Liver (tissue), 9 donors: ENCODE data around the gene TREM2. TPM values are rescaled to one million over a fixed set of nuclear protein-coding genes. Genes with fewer than 3 reads are reported as not detected.

Experiments
- DNase-seq: peaks from one replicate; pipeline ENCODE4 v3.0.0-alpha.2; 2017; ENCODE audit warnings: low spot score
- H3K27ac ChIP-seq, 2 donors: one replicate each; pipeline ENCODE4 v1.7.0; 2013; ENCODE audit warnings: inconsistent platforms in 2 of 2, low read length in 2 of 2, control low read depth in 1 of 2, low read depth in 1 of 2, mild to moderate bottlenecking in 1 of 2
- H3K27me3 ChIP-seq, 4 donors: one replicate each; pipeline versions ENCODE4 v1.6.1 to v1.7.0; 2013; ENCODE audit warnings: low read length in 3 of 4, inconsistent platforms in 1 of 4, mild to moderate bottlenecking in 1 of 4, moderate library complexity in 1 of 4; ENCODE audit not compliant: control insufficient read depth in 4 of 4, insufficient read depth in 4 of 4
- H3K36me3 ChIP-seq, 4 donors: one replicate each; pipeline versions ENCODE4 v1.6.1 to v1.7.0; 2013; ENCODE audit warnings: low read length in 3 of 4, mild to moderate bottlenecking in 3 of 4, low read depth in 1 of 4, moderate library complexity in 1 of 4; ENCODE audit not compliant: control insufficient read depth in 4 of 4, insufficient read depth in 3 of 4
- H3K4me1 ChIP-seq, 4 donors: one replicate each; pipeline versions ENCODE4 v1.6.1 to v1.7.0; 2013; ENCODE audit warnings: low read length in 3 of 4, mild to moderate bottlenecking in 3 of 4, moderate library complexity in 1 of 4; ENCODE audit not compliant: control insufficient read depth in 4 of 4, insufficient read depth in 4 of 4
- H3K4me3 ChIP-seq, 3 donors: one replicate each; pipeline versions ENCODE4 v1.6.1 to v1.7.0; 2013; ENCODE audit warnings: low read length in 3 of 3, control low read depth in 1 of 3, low read depth in 1 of 3, mild to moderate bottlenecking in 1 of 3
- H3K9ac ChIP-seq, 2 donors: one replicate each; pipeline ENCODE4 v1.7.0; 2013; ENCODE audit warnings: low read length in 2 of 2, mild to moderate bottlenecking in 2 of 2, moderate library complexity in 2 of 2, control low read depth in 1 of 2, low read depth in 1 of 2
- H3K9me3 ChIP-seq, 4 donors: one replicate each; pipeline versions ENCODE4 v1.6.1 to v1.7.0; 2013; ENCODE audit warnings: low read length in 3 of 4; ENCODE audit not compliant: control insufficient read depth in 4 of 4
- EGR1 ChIP-seq, 2 donors: IDR thresholded peaks; 2 replicates each; pipeline ENCODE4 v1.6.1; 2016 to 2018; ENCODE audit warnings: antibody characterized with exemption in 2 of 2, low read depth in 2 of 2
- FOXA1 ChIP-seq: IDR thresholded peaks from 2 replicates; pipeline ENCODE4 v1.6.1; 2016; ENCODE audit warnings: antibody characterized with exemption
- FOXA2 ChIP-seq: IDR thresholded peaks from 2 replicates; pipeline ENCODE4 v1.6.1; 2016; ENCODE audit warnings: antibody characterized with exemption
- GABPA ChIP-seq, 2 donors: IDR thresholded peaks in 1 of 2; conservative IDR thresholded peaks in 1 of 2; 2 replicates each; pipeline ENCODE4 v1.6.1; 2016; ENCODE audit warnings: antibody characterized with exemption in 2 of 2, mild to moderate bottlenecking in 1 of 2, moderate library complexity in 1 of 2
- HNF4A ChIP-seq, 2 donors: conservative IDR thresholded peaks; 2 replicates each; pipeline ENCODE4 v1.6.1; 2016; ENCODE audit warnings: antibody characterized with exemption in 2 of 2, mild to moderate bottlenecking in 2 of 2
- HNF4G ChIP-seq: IDR thresholded peaks from 2 replicates; pipeline ENCODE4 v1.6.1; 2016; ENCODE audit warnings: antibody characterized with exemption
- JUND ChIP-seq, 2 donors: IDR thresholded peaks; 2 replicates each; pipeline ENCODE4 v1.6.1; 2016; ENCODE audit warnings: antibody characterized with exemption in 2 of 2
- RAD21 ChIP-seq, 2 donors: IDR thresholded peaks; 2 replicates each; pipeline ENCODE4 v1.6.1; 2016; ENCODE audit warnings: antibody characterized with exemption in 2 of 2, mild to moderate bottlenecking in 2 of 2
- RXRA ChIP-seq, 2 donors: IDR thresholded peaks; 2 replicates each; pipeline ENCODE4 v1.6.1; 2017 to 2018; ENCODE audit warnings: antibody characterized with exemption in 2 of 2, mild to moderate bottlenecking in 1 of 2
- SP1 ChIP-seq: IDR thresholded peaks from 2 replicates; pipeline ENCODE4 v1.6.1; 2018; ENCODE audit warnings: antibody characterized with exemption, mild to moderate bottlenecking
- TAF1 ChIP-seq: conservative IDR thresholded peaks from 2 replicates; pipeline ENCODE4 v1.6.1; 2016; ENCODE audit warnings: antibody characterized with exemption, mild to moderate bottlenecking
- YY1 ChIP-seq: IDR thresholded peaks from 2 replicates; pipeline ENCODE4 v1.6.1; 2016; ENCODE audit warnings: antibody characterized with exemption, mild to moderate bottlenecking
- WGBS: extraction: QIAGEN DNeasy Blood & Tissue Kit; methylation state at CpG from one replicate; pipeline ENCODE4 v1.1.7; 2013; 5-methylcytosine and 5-hydroxymethylcytosine counted together
- polyA plus RNA-seq, 2 donors: library from polyadenylated mRNA; stranded (reverse) in 1 of 2; unstranded in 1 of 2; fragments of 200-250 nt in 1 of 2; fragments of >200 nt in 1 of 2; fragmentation: Nextera tagmentation in 1 of 2; extraction: Ambion mirVana in 1 of 2; gene quantifications; one replicate each; pipeline versions ENCODE4 v1.2.1 to v1.2.3, GENCODE V29; 2013 to 2015
- total RNA-seq, 2 donors: library from RNA; depleted of rRNA; stranded (reverse); fragments of >200 nt; gene quantifications; one replicate each; pipeline ENCODE4 v1.2.3, GENCODE V29; 2014
- TF ChIP-seq, protein P1 (sequence below): IDR thresholded peaks from 2 replicates; pipeline ENCODE4 v1.6.1; 2016; ENCODE audit warnings: antibody characterized with exemption
- TF ChIP-seq, protein P2 (sequence below): IDR thresholded peaks from 2 replicates; pipeline ENCODE4 v1.6.1; 2016; ENCODE audit warnings: antibody characterized with exemption, mild to moderate bottlenecking
- TF ChIP-seq, protein P3 (sequence below): IDR thresholded peaks from 2 replicates; pipeline ENCODE4 v1.6.1; 2016; ENCODE audit warnings: antibody characterized with exemption
- TF ChIP-seq, protein P4 (sequence below): fragments of 150-350 bp; IDR thresholded peaks from 2 replicates; pipeline ENCODE4 v1.5.1; 2017; ENCODE audit warnings: improper control_type of control experiment, low read depth, low read length; ENCODE audit not compliant: missing input control
- TF ChIP-seq, protein P5 (sequence below): IDR thresholded peaks from 2 replicates; pipeline ENCODE4 v1.6.1; 2016; ENCODE audit warnings: antibody characterized with exemption
- donor health status: healthy.
- donor health status: healthy.
- donor health status: healthy.
- donor health status: healthy.
- donor health status: healthy.

The TREM2 gene
- total and polyA plus RNA-seq, 4 donors, result 0.18 to 0.90 TPM; not detected in 2

DNA sequence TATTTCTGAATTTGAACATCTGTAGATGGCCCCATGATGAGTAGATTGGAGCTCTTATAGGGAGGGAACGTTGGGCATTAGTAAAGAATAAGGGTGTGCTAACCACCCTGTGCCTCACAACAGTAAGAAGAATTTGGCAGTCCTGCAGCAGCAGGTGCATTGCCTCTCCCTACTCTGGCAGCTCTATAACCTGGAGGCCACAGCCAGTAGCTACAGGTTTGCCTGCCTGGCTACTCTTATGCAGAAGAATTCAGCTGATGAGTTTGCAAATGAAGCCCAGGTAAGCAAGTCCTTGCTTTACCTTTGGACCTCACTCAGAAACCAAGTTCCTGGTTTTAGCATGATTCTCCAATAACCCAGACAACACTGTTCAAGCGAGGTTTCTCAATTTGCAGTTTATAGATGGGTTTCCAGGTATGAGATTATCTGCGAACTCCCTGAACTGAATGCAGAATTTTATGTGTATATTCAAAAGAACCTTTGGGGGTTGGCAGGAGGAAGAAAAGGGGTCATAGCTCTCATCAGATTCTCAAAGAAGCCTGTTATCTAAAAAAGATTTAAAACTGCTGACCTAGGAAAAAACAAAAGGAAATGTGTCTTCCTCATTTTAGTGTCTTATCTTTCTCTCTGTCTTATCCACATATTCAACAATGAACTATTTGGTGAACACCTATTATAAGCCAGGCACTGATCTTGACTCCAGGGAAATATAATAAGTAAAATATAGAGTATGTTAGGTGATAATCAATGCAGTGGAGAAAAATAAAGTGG is 27.7 kb downstream of the TREM2 start:
- 94% methylated on average over 3 of the region's 3 CpGs for WGBS
- no peak overlapping the region for H3K4me3 ChIP-seq

More for the DNA sequence above, 27.7 kb downstream of the TREM2 start:
- Histone ChIP-seq H3K9ac (no peak overlapping the region), H3K36me3 (peaks cover 0 to 22% (median 8%) of the 10 kb centered on the region in 4 donors), H3K27me3 (no peaks in the 10 kb centered on the region), H3K4me1 (no peaks in the 10 kb centered on the region), H3K27ac (no peak overlapping the region), H3K9me3 (no peaks in the 10 kb centered on the region)
- TF ChIP-seq, protein P1, sequence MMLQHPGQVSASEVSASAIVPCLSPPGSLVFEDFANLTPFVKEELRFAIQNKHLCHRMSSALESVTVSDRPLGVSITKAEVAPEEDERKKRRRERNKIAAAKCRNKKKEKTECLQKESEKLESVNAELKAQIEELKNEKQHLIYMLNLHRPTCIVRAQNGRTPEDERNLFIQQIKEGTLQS, result no peak
- TF ChIP-seq, protein P2, sequence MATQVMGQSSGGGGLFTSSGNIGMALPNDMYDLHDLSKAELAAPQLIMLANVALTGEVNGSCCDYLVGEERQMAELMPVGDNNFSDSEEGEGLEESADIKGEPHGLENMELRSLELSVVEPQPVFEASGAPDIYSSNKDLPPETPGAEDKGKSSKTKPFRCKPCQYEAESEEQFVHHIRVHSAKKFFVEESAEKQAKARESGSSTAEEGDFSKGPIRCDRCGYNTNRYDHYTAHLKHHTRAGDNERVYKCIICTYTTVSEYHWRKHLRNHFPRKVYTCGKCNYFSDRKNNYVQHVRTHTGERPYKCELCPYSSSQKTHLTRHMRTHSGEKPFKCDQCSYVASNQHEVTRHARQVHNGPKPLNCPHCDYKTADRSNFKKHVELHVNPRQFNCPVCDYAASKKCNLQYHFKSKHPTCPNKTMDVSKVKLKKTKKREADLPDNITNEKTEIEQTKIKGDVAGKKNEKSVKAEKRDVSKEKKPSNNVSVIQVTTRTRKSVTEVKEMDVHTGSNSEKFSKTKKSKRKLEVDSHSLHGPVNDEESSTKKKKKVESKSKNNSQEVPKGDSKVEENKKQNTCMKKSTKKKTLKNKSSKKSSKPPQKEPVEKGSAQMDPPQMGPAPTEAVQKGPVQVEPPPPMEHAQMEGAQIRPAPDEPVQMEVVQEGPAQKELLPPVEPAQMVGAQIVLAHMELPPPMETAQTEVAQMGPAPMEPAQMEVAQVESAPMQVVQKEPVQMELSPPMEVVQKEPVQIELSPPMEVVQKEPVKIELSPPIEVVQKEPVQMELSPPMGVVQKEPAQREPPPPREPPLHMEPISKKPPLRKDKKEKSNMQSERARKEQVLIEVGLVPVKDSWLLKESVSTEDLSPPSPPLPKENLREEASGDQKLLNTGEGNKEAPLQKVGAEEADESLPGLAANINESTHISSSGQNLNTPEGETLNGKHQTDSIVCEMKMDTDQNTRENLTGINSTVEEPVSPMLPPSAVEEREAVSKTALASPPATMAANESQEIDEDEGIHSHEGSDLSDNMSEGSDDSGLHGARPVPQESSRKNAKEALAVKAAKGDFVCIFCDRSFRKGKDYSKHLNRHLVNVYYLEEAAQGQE, result no peak
- no peak for TF ChIP-seq SP1
- no peak for TF ChIP-seq EGR1 (IDR thresholded peaks at IDR 0.05; ENCODE audit: low read depth in 2 of 2)
- TF ChIP-seq HNF4G, result no peak
- TF ChIP-seq YY1, result no peak
- no peak for TF ChIP-seq FOXA2
- no peak for TF ChIP-seq RXRA (IDR thresholded peaks at IDR 0.05)
- TF ChIP-seq, protein P3, sequence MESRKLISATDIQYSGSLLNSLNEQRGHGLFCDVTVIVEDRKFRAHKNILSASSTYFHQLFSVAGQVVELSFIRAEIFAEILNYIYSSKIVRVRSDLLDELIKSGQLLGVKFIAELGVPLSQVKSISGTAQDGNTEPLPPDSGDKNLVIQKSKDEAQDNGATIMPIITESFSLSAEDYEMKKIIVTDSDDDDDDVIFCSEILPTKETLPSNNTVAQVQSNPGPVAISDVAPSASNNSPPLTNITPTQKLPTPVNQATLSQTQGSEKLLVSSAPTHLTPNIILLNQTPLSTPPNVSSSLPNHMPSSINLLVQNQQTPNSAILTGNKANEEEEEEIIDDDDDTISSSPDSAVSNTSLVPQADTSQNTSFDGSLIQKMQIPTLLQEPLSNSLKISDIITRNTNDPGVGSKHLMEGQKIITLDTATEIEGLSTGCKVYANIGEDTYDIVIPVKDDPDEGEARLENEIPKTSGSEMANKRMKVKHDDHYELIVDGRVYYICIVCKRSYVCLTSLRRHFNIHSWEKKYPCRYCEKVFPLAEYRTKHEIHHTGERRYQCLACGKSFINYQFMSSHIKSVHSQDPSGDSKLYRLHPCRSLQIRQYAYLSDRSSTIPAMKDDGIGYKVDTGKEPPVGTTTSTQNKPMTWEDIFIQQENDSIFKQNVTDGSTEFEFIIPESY, result no peak
- TF ChIP-seq, protein P4, sequence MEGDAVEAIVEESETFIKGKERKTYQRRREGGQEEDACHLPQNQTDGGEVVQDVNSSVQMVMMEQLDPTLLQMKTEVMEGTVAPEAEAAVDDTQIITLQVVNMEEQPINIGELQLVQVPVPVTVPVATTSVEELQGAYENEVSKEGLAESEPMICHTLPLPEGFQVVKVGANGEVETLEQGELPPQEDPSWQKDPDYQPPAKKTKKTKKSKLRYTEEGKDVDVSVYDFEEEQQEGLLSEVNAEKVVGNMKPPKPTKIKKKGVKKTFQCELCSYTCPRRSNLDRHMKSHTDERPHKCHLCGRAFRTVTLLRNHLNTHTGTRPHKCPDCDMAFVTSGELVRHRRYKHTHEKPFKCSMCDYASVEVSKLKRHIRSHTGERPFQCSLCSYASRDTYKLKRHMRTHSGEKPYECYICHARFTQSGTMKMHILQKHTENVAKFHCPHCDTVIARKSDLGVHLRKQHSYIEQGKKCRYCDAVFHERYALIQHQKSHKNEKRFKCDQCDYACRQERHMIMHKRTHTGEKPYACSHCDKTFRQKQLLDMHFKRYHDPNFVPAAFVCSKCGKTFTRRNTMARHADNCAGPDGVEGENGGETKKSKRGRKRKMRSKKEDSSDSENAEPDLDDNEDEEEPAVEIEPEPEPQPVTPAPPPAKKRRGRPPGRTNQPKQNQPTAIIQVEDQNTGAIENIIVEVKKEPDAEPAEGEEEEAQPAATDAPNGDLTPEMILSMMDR, result no peak
- TF ChIP-seq RAD21 (IDR thresholded peaks at IDR 0.05), result no peak
- TF ChIP-seq, protein P5, sequence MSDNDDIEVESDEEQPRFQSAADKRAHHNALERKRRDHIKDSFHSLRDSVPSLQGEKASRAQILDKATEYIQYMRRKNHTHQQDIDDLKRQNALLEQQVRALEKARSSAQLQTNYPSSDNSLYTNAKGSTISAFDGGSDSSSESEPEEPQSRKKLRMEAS, result no peak
- TF ChIP-seq FOXA1, result no peak
- TF ChIP-seq TAF1, result no peak
- TF ChIP-seq JUND (IDR thresholded peaks at IDR 0.05), result no peak
- TF ChIP-seq GABPA (IDR thresholded peaks at IDR 0.05 in 1 of 2, conservative IDR thresholded peaks at IDR 0.05 in 1 of 2), result no peak
- TF ChIP-seq HNF4A (conservative IDR thresholded peaks at IDR 0.05), result no peak
- DNase-seq, result no peak
